Measurements from ENCODE around the gene INTS7. TPM values are rescaled to one million over a fixed set of nuclear protein-coding genes. Genes with fewer than 3 reads are reported as not detected.

Gene INTS7
- total RNA-seq, 1 donor from 2014 or later, result 20.7 TPM

- no peak overlapping the region for H3K4me2 ChIP-seq
- H2AFZ ChIP-seq (replicated peaks), result no peak overlapping the region
- H3K27ac ChIP-seq, result no peak overlapping the region
- Mint-ChIP-seq H3K27ac (no peak overlapping the region), H3K4me1 (peaks cover 6% of the 10 kb centered on the region), H3K36me3 (peaks cover 15% of the 10 kb centered on the region), H3K9me3 (peaks cover 4% of the 10 kb centered on the region), H3K27me3 (ENCODE audit: insufficient read depth, low read depth) (no peaks in the 10 kb centered on the region), H3K4me3 (no peak overlapping the region)
- no peak overlapping the region for H3K4me3 ChIP-seq
- H3K9ac ChIP-seq, result no peak overlapping the region
- TF ChIP-seq CTCF (IDR thresholded peaks at IDR 0.05) (no peak), EZH2 (IDR thresholded peaks at IDR 0.05) (no peak), EZH2phosphoT487 (IDR thresholded peaks at IDR 0.05) (no peak)
- H4K20me1 ChIP-seq (ENCODE audit: low read depth), result no peaks in the 10 kb centered on the region
- H3K79me2 ChIP-seq (ENCODE audit: low read depth), result no peaks in the 10 kb centered on the region
- H3K27me3 ChIP-seq, result no peaks in the 10 kb centered on the region
- H3F3A ChIP-seq (ENCODE audit: low read depth), result peaks cover 13% of the 10 kb centered on the region
- peaks cover 3% of the 10 kb centered on the region for H3K36me3 ChIP-seq
- H3K4me1 ChIP-seq, result peaks cover 9% of the 10 kb centered on the region
- DNase-seq (ENCODE audit: low spot score), result no peak
- no peaks in the 10 kb centered on the region for H3K9me3 ChIP-seq (ENCODE audit: low read depth)
Measured at GRCh38 chr1:211952299-211952698, 83.1 kb downstream of the INTS7 start.

- Mint-ChIP-seq H3K27ac (no peak overlapping the region), H3K4me1 (peaks cover 6% of the 10 kb centered on the region), H3K27me3 (ENCODE audit: insufficient read depth, low read depth) (no peaks in the 10 kb centered on the region), H3K36me3 (peaks cover 15% of the 10 kb centered on the region), H3K4me3 (no peak overlapping the region), H3K9me3 (peaks cover 4% of the 10 kb centered on the region)
- H3K4me1 ChIP-seq, result peaks cover 10% of the 10 kb centered on the region
- no peak for TF ChIP-seq EZH2phosphoT487 (IDR thresholded peaks at IDR 0.05)
- TF ChIP-seq CTCF (IDR thresholded peaks at IDR 0.05), result no peak
- no peak for TF ChIP-seq EZH2 (IDR thresholded peaks at IDR 0.05)
- no peak overlapping the region for H2AFZ ChIP-seq (replicated peaks)
- no peaks in the 10 kb centered on the region for H3K79me2 ChIP-seq (ENCODE audit: low read depth)
- peaks cover 3% of the 10 kb centered on the region for H3K36me3 ChIP-seq
- no peaks in the 10 kb centered on the region for H3K27me3 ChIP-seq
- H3K27ac ChIP-seq, result no peak overlapping the region
- no peaks in the 10 kb centered on the region for H3K9me3 ChIP-seq (ENCODE audit: low read depth)
- H3K4me2 ChIP-seq, result no peak overlapping the region
- H4K20me1 ChIP-seq (ENCODE audit: low read depth), result no peaks in the 10 kb centered on the region
- no peak overlapping the region for H3K9ac ChIP-seq
- H3K4me3 ChIP-seq, result no peak overlapping the region
- no peak for DNase-seq (ENCODE audit: low spot score)
- peaks cover 13% of the 10 kb centered on the region for H3F3A ChIP-seq (ENCODE audit: low read depth)
Measured at GRCh38 chr1:211951856-211952255, 83.5 kb downstream of the INTS7 start.

GRCh38 chr1:211948377-211948776, 87.0 kb downstream of the INTS7 start:
- Histone ChIP-seq H3K9ac (no peak overlapping the region), H3F3A (ENCODE audit: low read depth) (peaks cover 13% of the 10 kb centered on the region), H3K27ac (no peak overlapping the region), H3K9me3 (ENCODE audit: low read depth) (no peaks in the 10 kb centered on the region), H3K79me2 (ENCODE audit: low read depth) (no peaks in the 10 kb centered on the region), H2AFZ (replicated peaks) (no peak overlapping the region), H3K4me2 (no peak overlapping the region), H3K4me1 (peaks cover 10% of the 10 kb centered on the region), H4K20me1 (ENCODE audit: low read depth) (no peaks in the 10 kb centered on the region), H3K4me3 (no peak overlapping the region), H3K27me3 (no peaks in the 10 kb centered on the region), H3K36me3 (no peaks in the 10 kb centered on the region)
- DNase-seq (ENCODE audit: low spot score), result no peak
- TF ChIP-seq EZH2phosphoT487 (IDR thresholded peaks at IDR 0.05) (no peak), CTCF (IDR thresholded peaks at IDR 0.05) (no peak), EZH2 (IDR thresholded peaks at IDR 0.05) (no peak)
- Mint-ChIP-seq H3K27me3 (ENCODE audit: insufficient read depth, low read depth) (no peaks in the 10 kb centered on the region), H3K27ac (no peak overlapping the region), H3K4me3 (no peak overlapping the region), H3K4me1 (peaks cover 6% of the 10 kb centered on the region), H3K36me3 (peaks cover 4% of the 10 kb centered on the region), H3K9me3 (no peaks in the 10 kb centered on the region)

Measured in neural progenitor cell (in vitro differentiated cells).